Small intestine (tissue), 7 donors: ENCODE results near the gene CDH16. TPM values are rescaled to one million over a fixed set of nuclear protein-coding genes. Genes with fewer than 3 reads are reported as not detected.

Experiments
- DNase-seq, 2 donors: peaks; one replicate each; pipeline versions ENCODE4 v3.0.0 to v3.0.0-alpha.2; 2013
- FAIRE-seq: peaks from 2 replicates; lab custom pipeline; 2012; peaks lifted over from hg19 to GRCh38; lab: Jason Lieb, UNC
- H3K27ac ChIP-seq, 3 donors: one replicate each; pipeline ENCODE4 v1.5.1; 2013; ENCODE audit warnings: low read length in 2 of 3, mild to moderate bottlenecking in 2 of 3, control low read depth in 1 of 3, inconsistent platforms in 1 of 3, low read depth in 1 of 3, moderate library complexity in 1 of 3
- H3K27me3 ChIP-seq, 3 donors: one replicate each; pipeline ENCODE4 v1.6.1; 2013; ENCODE audit warnings: low read length in 3 of 3, inconsistent platforms in 1 of 3; ENCODE audit not compliant: control insufficient read depth in 3 of 3, insufficient read depth in 3 of 3
- H3K36me3 ChIP-seq, 3 donors: one replicate each; pipeline ENCODE4 v1.6.1; 2013; ENCODE audit warnings: low read length in 3 of 3, inconsistent platforms in 1 of 3, low read depth in 1 of 3, mild to moderate bottlenecking in 1 of 3, moderate library complexity in 1 of 3; ENCODE audit not compliant: control insufficient read depth in 3 of 3, insufficient read depth in 2 of 3
- H3K4me1 ChIP-seq, 3 donors: one replicate each; pipeline ENCODE4 v1.6.1; 2013; ENCODE audit warnings: low read length in 2 of 3, inconsistent platforms in 1 of 3, low read depth in 1 of 3, mild to moderate bottlenecking in 1 of 3, moderate library complexity in 1 of 3; ENCODE audit not compliant: control insufficient read depth in 3 of 3, insufficient read depth in 2 of 3
- H3K4me3 ChIP-seq, 3 donors: one replicate each; pipeline ENCODE4 v1.5.1; 2013; ENCODE audit warnings: low read length in 3 of 3, control low read depth in 1 of 3, inconsistent platforms in 1 of 3, low read depth in 1 of 3, mild to moderate bottlenecking in 1 of 3, moderate library complexity in 1 of 3
- H3K9me3 ChIP-seq, 2 donors: one replicate each; pipeline ENCODE4 v1.6.1; 2013; ENCODE audit warnings: low read depth in 1 of 2, low read length in 1 of 2; ENCODE audit not compliant: control insufficient read depth in 2 of 2, insufficient read depth in 1 of 2
- WGBS, 3 donors: extraction: QIAGEN DNeasy Blood & Tissue Kit; methylation state at CpG; one replicate each; pipeline ENCODE4 v1.1.7; 2013; 5-methylcytosine and 5-hydroxymethylcytosine counted together
- polyA plus RNA-seq, 4 donors: library from polyadenylated mRNA; stranded (reverse) in 3 of 4; unstranded in 1 of 4; fragments of 200-250 nt in 3 of 4; fragments of 120-200 nt in 1 of 4; gene quantifications; one replicate each; pipeline versions ENCODE4 v1.2.1 to v1.2.3, GENCODE V29; 2013
- donor health status: healthy with polysubstance abuse.
- donor health status: control.
- donor health status: control.
- donor health status: Bipolar disorder and iron deficiency.
- donor health status: healthy.

The CDH16 gene
- polyA plus RNA-seq, 4 donors = 0.91 to 8.5 (median 4.4) TPM

GRCh38 chr16:66928702-66929388, 10.2 kb upstream of the CDH16 start:
- Histone ChIP-seq H3K36me3 (peaks cover 0 to 20% (median 0%) of the 10 kb centered on the region in 3 donors), H3K4me1 (peaks cover 2 to 28% (median 3%) of the 10 kb centered on the region in 3 donors), H3K9me3 (no peaks in the 10 kb centered on the region), H3K4me3 (no peak overlapping the region), H3K27ac (no peak overlapping the region), H3K27me3 (peaks cover 0 to 26% (median 0%) of the 10 kb centered on the region in 3 donors)
- DNase-seq (peak; percentile 61 to 71), FAIRE-seq (no peak)
- 66 to 74% (median 73%) methylated on average over 9 to 10 of the region's 10 CpGs for WGBS, 3 donors

GRCh38 chr16:66927918-66928649, 9.4 kb upstream of the CDH16 start:
- Histone ChIP-seq H3K4me1 (peaks cover under 1 to 22% (median 3%) of the 10 kb centered on the region in 3 donors), H3K9me3 (no peaks in the 10 kb centered on the region), H3K36me3 (peaks cover 0 to 17% (median 0%) of the 10 kb centered on the region in 3 donors), H3K27ac (no peak overlapping the region), H3K27me3 (peaks cover 0 to 31% (median 0%) of the 10 kb centered on the region in 3 donors), H3K4me3 (no peak overlapping the region)
- FAIRE-seq = no peak
- WGBS, 3 donors = 90 to 94% (median 90%) methylated on average over 8 of the region's 8 CpGs
- no peak for DNase-seq

- peaks cover 0 to 31% (median 0%) of the 10 kb centered on the region in 3 donors for H3K27me3 ChIP-seq
- DNase-seq = no peak
- 48 to 82% (median 59%) methylated on average over 3 of the region's 3 CpGs for WGBS, 3 donors
- H3K27ac ChIP-seq = peak overlapping the region in 1 of 3 donors; percentile 29
- H3K36me3 ChIP-seq = peaks cover 0 to 8% (median 0%) of the 10 kb centered on the region in 3 donors
- FAIRE-seq = no peak
- H3K4me1 ChIP-seq = peaks cover 0 to 11% (median 3%) of the 10 kb centered on the region in 3 donors
- H3K4me3 ChIP-seq = no peak overlapping the region
- H3K9me3 ChIP-seq = no peaks in the 10 kb centered on the region
Measured at GRCh38 chr16:66926961-66927436, 8.3 kb upstream of the CDH16 start.

GRCh38 chr16:66926171-66926947, 7.7 kb upstream of the CDH16 start:
- H3K4me1 ChIP-seq = peaks cover 0 to 15% (median 3%) of the 10 kb centered on the region in 3 donors
- H3K27me3 ChIP-seq = peaks cover 0 to 31% (median 0%) of the 10 kb centered on the region in 3 donors
- no peak overlapping the region for H3K4me3 ChIP-seq
- peaks cover 0 to 7% (median 0%) of the 10 kb centered on the region in 3 donors for H3K36me3 ChIP-seq
- H3K27ac ChIP-seq = peak overlapping the region in 1 of 3 donors; percentile 29
- no peak for DNase-seq
- FAIRE-seq = no peak
- no peaks in the 10 kb centered on the region for H3K9me3 ChIP-seq
- WGBS, 3 donors = 73 to 80% (median 75%) methylated on average over 5 of the region's 5 CpGs

GRCh38 chr16:66925322-66925840, 6.7 kb upstream of the CDH16 start, which contains the start of gene RRAD:
TSS of gene RRAD (minus strand) at chr16:66925535. CDS start at chr16:66925179, 356 bp downstream.
- FAIRE-seq = no peak
- Histone ChIP-seq H3K4me1 (peaks cover 0 to 15% (median 3%) of the 10 kb centered on the region in 3 donors), H3K9me3 (no peaks in the 10 kb centered on the region), H3K27ac (no peak within 1 kb of the TSS), H3K27me3 (peaks cover 0 to 31% (median 0%) of the 10 kb centered on the region in 3 donors), H3K4me3 (peak within 1 kb of the TSS; percentile 29 to 58 (median 30)), H3K36me3 (peaks cover 0 to 4% (median 0%) of the 10 kb centered on the region in 3 donors)
- WGBS, 3 donors = 8 to 13% (median 11%) methylated on average over 39 to 42 of the region's 42 CpGs
- DNase-seq = no peak

- DNase-seq = peak; percentile 56 to 69
- H3K27ac ChIP-seq = no peak overlapping the region
Measured at GRCh38 chr16:66924527-66925321, 6.0 kb upstream of the CDH16 start.

GRCh38 chr16:66923866-66924265, 5.2 kb upstream of the CDH16 start:
- 15 to 43% (median 38%) methylated on average over 3 of the region's 3 CpGs for WGBS, 3 donors
- H3K4me1 ChIP-seq = peaks cover 0 to 28% (median 3%) of the 10 kb centered on the region in 3 donors
- H3K27me3 ChIP-seq = peaks cover 0 to 32% (median 0%) of the 10 kb centered on the region in 3 donors
- no peak for FAIRE-seq
- H3K27ac ChIP-seq = no peak overlapping the region
- no peak for DNase-seq
- no peaks in the 10 kb centered on the region for H3K9me3 ChIP-seq
- no peaks in the 10 kb centered on the region for H3K36me3 ChIP-seq
- H3K4me3 ChIP-seq = no peak overlapping the region

More at GRCh38 chr16:66924527-66925321, 6.0 kb upstream of the CDH16 start:
- H3K9me3 ChIP-seq = no peaks in the 10 kb centered on the region
- no peaks in the 10 kb centered on the region for H3K36me3 ChIP-seq
- WGBS, 3 donors = 5 to 10% (median 7%) methylated on average over 45 to 72 of the region's 72 CpGs
- peaks cover 0 to 31% (median 0%) of the 10 kb centered on the region in 3 donors for H3K27me3 ChIP-seq
- FAIRE-seq = no peak
- H3K4me1 ChIP-seq = peaks cover 0 to 21% (median 3%) of the 10 kb centered on the region in 3 donors
- peak overlapping the region; percentile 29 to 58 (median 30) for H3K4me3 ChIP-seq
